HepG2 (cell line): Measurements from ENCODE around the gene TMEM151A. TPM values are rescaled to one million over a fixed set of nuclear protein-coding genes. Genes with fewer than 3 reads are reported as not detected.

Experiments used
- LRRFIP1 ChIP-seq: sonication (generic); formaldehyde crosslinking; conservative IDR thresholded peaks from 2 replicates; pipeline ENCODE4 v1.4.0; 2020; ENCODE audit warnings: missing genetic modification reagents
- MBNL3 ChIP-seq: fragments of 250-450 bp; sonication (Bioruptor Pico); conservative IDR thresholded peaks from 2 replicates; pipeline ENCODE4 v1.8.0; 2022; ENCODE audit warnings: mild to moderate bottlenecking, inconsistent platforms
- NRL ChIP-seq: sonication (generic); formaldehyde crosslinking; IDR thresholded peaks from 2 replicates; pipeline ENCODE4 v1.5.0; 2020; ENCODE audit warnings: missing genetic modification reagents, mild to moderate bottlenecking, moderate library complexity, borderline replicate concordance
- REXO4 ChIP-seq: sonication (generic); formaldehyde crosslinking; IDR thresholded peaks from 2 replicates; pipeline ENCODE4 v1.8.0; 2022; ENCODE audit warnings: missing genetic modification reagents, mild to moderate bottlenecking, borderline replicate concordance
- SIX4 ChIP-seq: sonication (generic); formaldehyde crosslinking; IDR thresholded peaks from 2 replicates; pipeline ENCODE4 v1.4.0; 2020; ENCODE audit warnings: missing genetic modification reagents
- ZBTB20 ChIP-seq: sonication (generic); formaldehyde crosslinking; IDR thresholded peaks from 2 replicates; pipeline ENCODE4 v1.8.1; 2023; ENCODE audit warnings: missing genetic modification reagents, low read depth, mild to moderate bottlenecking, borderline replicate concordance
- ZBTB37 ChIP-seq: sonication (generic); formaldehyde crosslinking; IDR thresholded peaks from 2 replicates; pipeline ENCODE4 v1.4.0; 2020; ENCODE audit warnings: mild to moderate bottlenecking, missing genetic modification reagents
- ZFP36L2 ChIP-seq: sonication (generic); formaldehyde crosslinking; IDR thresholded peaks from 2 replicates; pipeline ENCODE4 v1.4.0; 2020; ENCODE audit warnings: missing genetic modification reagents
- ZFP37 ChIP-seq: sonication (generic); formaldehyde crosslinking; IDR thresholded peaks from 2 replicates; pipeline ENCODE4 v1.4.0; 2020; ENCODE audit warnings: missing genetic modification reagents, borderline replicate concordance
- ZFP82 ChIP-seq: sonication (generic); formaldehyde crosslinking; IDR thresholded peaks from 2 replicates; pipeline ENCODE4 v1.5.1; 2020; ENCODE audit warnings: mild to moderate bottlenecking, missing genetic modification reagents, borderline replicate concordance
- ZNF20 ChIP-seq: sonication (generic); formaldehyde crosslinking; IDR thresholded peaks from 2 replicates; pipeline ENCODE4 v1.4.0; 2020; ENCODE audit warnings: mild to moderate bottlenecking, moderate library complexity, missing genetic modification reagents
- ZNF205 ChIP-seq: IDR thresholded peaks from 2 replicates; pipeline ENCODE4 v1.6.1; 2018; ENCODE audit warnings: missing biosample characterization, missing genetic modification reagents
- ZNF230 ChIP-seq: sonication (generic); formaldehyde crosslinking; IDR thresholded peaks from 2 replicates; pipeline ENCODE4 v1.4.0; 2020; ENCODE audit warnings: mild to moderate bottlenecking, missing genetic modification reagents
- ZNF605 ChIP-seq: sonication (generic); formaldehyde crosslinking; IDR thresholded peaks from 2 replicates; pipeline ENCODE4 v1.8.0; 2022; ENCODE audit warnings: mild to moderate bottlenecking, missing genetic modification reagents
- ZNF614 ChIP-seq: IDR thresholded peaks from 2 replicates; pipeline ENCODE4 v1.6.1; 2018; ENCODE audit warnings: missing biosample characterization, missing genetic modification reagents, inconsistent platforms, borderline replicate concordance
- ZNF644 ChIP-seq: IDR thresholded peaks from 2 replicates; pipeline ENCODE4 v1.6.1; 2016; ENCODE audit warnings: low read depth
- ZNF746 ChIP-seq: sonication (generic); formaldehyde crosslinking; IDR thresholded peaks from 2 replicates; pipeline ENCODE4 v1.8.0; 2022; ENCODE audit warnings: mild to moderate bottlenecking, missing genetic modification reagents
- ZNF766 ChIP-seq: sonication (generic); formaldehyde crosslinking; IDR thresholded peaks from 2 replicates; pipeline ENCODE4 v1.5.0; 2020; ENCODE audit warnings: missing genetic modification reagents, borderline replicate concordance
- ZNF773 ChIP-seq: sonication (generic); formaldehyde crosslinking; IDR thresholded peaks from 2 replicates; pipeline ENCODE4 v1.4.0; 2020; ENCODE audit warnings: missing genetic modification reagents, borderline replicate concordance
- ZSCAN22 ChIP-seq: sonication (generic); formaldehyde crosslinking; IDR thresholded peaks from 2 replicates; pipeline ENCODE4 v1.4.0; 2020; ENCODE audit warnings: mild to moderate bottlenecking, missing genetic modification reagents
- polyA plus RNA-seq, 8 experiments: library from polyadenylated mRNA; depleted of rRNA in 3 of 8; stranded (reverse) in 7 of 8; unstranded in 1 of 8; fragments of >200 nt; fragmentation: Illumina TruSeq in 4 of 8; extraction: Trizol in 4 of 8; gene quantifications; 2 replicates each; pipeline versions ENCODE4 v1.2.1 to v1.2.3, GENCODE V29; 2011 to 2016; ENCODE audit warnings: low read depth in 4 of 8, missing spikeins in 1 of 8, mixed read lengths in 1 of 8; ENCODE audit not compliant: insufficient read depth in 1 of 8
- total RNA-seq, 5 experiments: library from RNA; depleted of rRNA; stranded (reverse); fragments of >200 nt; fragmentation: Illumina TruSeq; extraction: Trizol; gene quantifications; 2 replicates each; pipeline ENCODE4 v1.2.3, GENCODE V29; 2016; ENCODE audit warnings: low read depth in 1 of 5
- TF ChIP-seq, protein P1 (sequence below): sonication (generic); formaldehyde crosslinking; IDR thresholded peaks from 2 replicates; pipeline ENCODE4 v1.4.0; 2020; ENCODE audit warnings: mild to moderate bottlenecking, missing genetic modification reagents
- TF ChIP-seq, protein P2 (sequence below): sonication (generic); formaldehyde crosslinking; IDR thresholded peaks from 2 replicates; pipeline ENCODE4 v1.4.0; 2020; ENCODE audit warnings: mild to moderate bottlenecking, missing genetic modification reagents
- TF ChIP-seq, protein P3 (sequence below): sonication (generic); formaldehyde crosslinking; IDR thresholded peaks from 2 replicates; pipeline ENCODE4 v1.9.0; 2022; ENCODE audit warnings: missing genetic modification reagents, mild to moderate bottlenecking, borderline replicate concordance

The TMEM151A gene
- total and polyA plus RNA-seq, 2 of the 13 experiments (the other 11 are each of a cell fraction or from before 2014, with no cell fraction given), result 0.18 to 0.33 TPM

- 0 out of 2 replicates have a peak, but pooled peaks have one; percentile 68 for TF ChIP-seq LRRFIP1 (CRISPR knock-in tag)
- TF ChIP-seq ZNF746 (CRISPR knock-in tag), result 0 out of 2 replicates have a peak, but pooled peaks have one; percentile 50
- TF ChIP-seq, protein P1, sequence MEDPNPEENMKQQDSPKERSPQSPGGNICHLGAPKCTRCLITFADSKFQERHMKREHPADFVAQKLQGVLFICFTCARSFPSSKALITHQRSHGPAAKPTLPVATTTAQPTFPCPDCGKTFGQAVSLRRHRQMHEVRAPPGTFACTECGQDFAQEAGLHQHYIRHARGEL (CRISPR knock-in tag), result 0 out of 2 replicates have a peak, but pooled peaks have one; percentile 54
- TF ChIP-seq ZFP36L2, result 0 out of 2 replicates have a peak, but pooled peaks have one; percentile 68
- TF ChIP-seq, protein P2, sequence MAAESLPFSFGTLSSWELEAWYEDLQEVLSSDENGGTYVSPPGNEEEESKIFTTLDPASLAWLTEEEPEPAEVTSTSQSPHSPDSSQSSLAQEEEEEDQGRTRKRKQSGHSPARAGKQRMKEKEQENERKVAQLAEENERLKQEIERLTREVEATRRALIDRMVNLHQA, result no peak
- TF ChIP-seq ZSCAN22 (CRISPR knock-in tag), result no peak
- TF ChIP-seq ZNF614 (CRISPR knock-in tag), result no peak; the same call in 1 of the 2 replicates
- TF ChIP-seq ZNF20 (CRISPR knock-in tag), result 0 out of 2 replicates have a peak, but pooled peaks have one; percentile 47
- TF ChIP-seq NRL, result peak; percentile 82
- peak; percentile 29; the same call in 1 of the 2 replicates for TF ChIP-seq ZNF205 (CRISPR knock-in tag)
- peak; percentile 83; the same call in 1 of the 2 replicates for TF ChIP-seq ZBTB20 (CRISPR knock-in tag)
- TF ChIP-seq ZNF230 (CRISPR knock-in tag), result peak; percentile 91
- TF ChIP-seq ZBTB37 (CRISPR knock-in tag), result 0 out of 2 replicates have a peak, but pooled peaks have one; percentile 23
- no peak for TF ChIP-seq MBNL3 (CRISPR knock-in tag)
- no peak for TF ChIP-seq REXO4 (CRISPR knock-in tag)
- TF ChIP-seq ZFP37 (CRISPR knock-in tag), result peak; percentile 93
- TF ChIP-seq, protein P3, sequence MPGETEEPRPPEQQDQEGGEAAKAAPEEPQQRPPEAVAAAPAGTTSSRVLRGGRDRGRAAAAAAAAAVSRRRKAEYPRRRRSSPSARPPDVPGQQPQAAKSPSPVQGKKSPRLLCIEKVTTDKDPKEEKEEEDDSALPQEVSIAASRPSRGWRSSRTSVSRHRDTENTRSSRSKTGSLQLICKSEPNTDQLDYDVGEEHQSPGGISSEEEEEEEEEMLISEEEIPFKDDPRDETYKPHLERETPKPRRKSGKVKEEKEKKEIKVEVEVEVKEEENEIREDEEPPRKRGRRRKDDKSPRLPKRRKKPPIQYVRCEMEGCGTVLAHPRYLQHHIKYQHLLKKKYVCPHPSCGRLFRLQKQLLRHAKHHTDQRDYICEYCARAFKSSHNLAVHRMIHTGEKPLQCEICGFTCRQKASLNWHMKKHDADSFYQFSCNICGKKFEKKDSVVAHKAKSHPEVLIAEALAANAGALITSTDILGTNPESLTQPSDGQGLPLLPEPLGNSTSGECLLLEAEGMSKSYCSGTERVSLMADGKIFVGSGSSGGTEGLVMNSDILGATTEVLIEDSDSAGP (CRISPR knock-in tag), result peak; percentile 71; the same call in 1 of the 2 replicates
- peak; percentile 48; the same call in 1 of the 2 replicates for TF ChIP-seq ZNF766 (CRISPR knock-in tag)
- TF ChIP-seq ZNF773, result peak; percentile 90; the same call in 1 of the 2 replicates
- TF ChIP-seq ZNF644, result 0 out of 2 replicates have a peak, but pooled peaks have one; percentile 19
- TF ChIP-seq SIX4, result peak; percentile 54; the same call in 1 of the 2 replicates
- peak; percentile 67; the same call in 1 of the 2 replicates for TF ChIP-seq ZFP82 (CRISPR knock-in tag)
- TF ChIP-seq ZNF605 (CRISPR knock-in tag), result peak; percentile 75
These were observed 2.0 kb upstream of the TMEM151A start (continued) for GRCh38 chr11:66289548-66290329.
